ENCODE results near the gene VTN. TPM values are rescaled to one million over a fixed set of nuclear protein-coding genes. Genes with fewer than 3 reads are reported as not detected.
A peak's percentile ranks its signal among the peaks of the same experiment; 100 is the strongest.

Gene VTN
- total and polyA plus RNA-seq, 10 donors = 0.84 to 4.0 (median 1.6) TPM

- H3K4me1 ChIP-seq = peaks cover 8 to 57% (median 27%) of the 10 kb centered on the region in 6 donors
- no peak for DNase-seq
- WGBS, 5 donors = 28 to 45% (median 37%) methylated on average over 9 of the region's 9 CpGs
- no peaks in the 10 kb centered on the region for H3K9me3 ChIP-seq
- no peaks in the 10 kb centered on the region for H3K27me3 ChIP-seq (replicated peaks in 1 of 7)
- peak overlapping the region; percentile 60 to 96 (median 88) for H3K4me3 ChIP-seq
- H3K27ac ChIP-seq = peak overlapping the region in 4 of 8 donors; percentile 63 to 82 (median 71)
- intact Hi-C loops (cut with DNase I; ENCODE audit: low total_unique reads) = no loop called here
- TF ChIP-seq POLR2AphosphoS5 (IDR thresholded peaks at IDR 0.05) = no peak
- no peak for TF ChIP-seq POLR2A (IDR thresholded peaks at IDR 0.05)
- TF ChIP-seq CTCF (IDR thresholded peaks at IDR 0.05 in 8 of 11, conservative IDR thresholded peaks at IDR 0.05 in 3 of 11) = no peak
- H3K36me3 ChIP-seq = peaks cover 0 to 11% (median 3%) of the 10 kb centered on the region in 6 donors
Observed at GRCh38 chr17:28406473-28406814, 36.3 kb upstream of the VTN start.

GRCh38 chr17:28405632-28406472 lies 35.7 kb upstream of the VTN start, which contains the start of gene SLC46A1:
Gene SLC46A1 (minus strand): TSS chr17:28406212. CDS start chr17:28406114, 98 bp downstream.
- DNase-seq = peak; percentile 87
- H3K27ac ChIP-seq = peak within 1 kb of the TSS in 7 of 8 donors; percentile 45 to 82 (median 67)
- H3K4me3 ChIP-seq = peak within 1 kb of the TSS; percentile 60 to 96 (median 88)
- 1 to 2% (median 1%) methylated on average over 21 to 70 of the region's 70 CpGs for WGBS, 5 donors
- intact Hi-C loops (cut with DNase I; ENCODE audit: low total_unique reads) = no loop called here
- H3K9me3 ChIP-seq = no peaks in the 10 kb centered on the region
- H3K4me1 ChIP-seq = peaks cover 8 to 57% (median 27%) of the 10 kb centered on the region in 6 donors
- H3K36me3 ChIP-seq = peaks cover 0 to 15% (median 3%) of the 10 kb centered on the region in 6 donors
- H3K27me3 ChIP-seq (replicated peaks in 1 of 7) = no peaks in the 10 kb centered on the region
- peak; percentile 53 to 79 (median 70) for TF ChIP-seq POLR2AphosphoS5 (IDR thresholded peaks at IDR 0.05)
- TF ChIP-seq CTCF (IDR thresholded peaks at IDR 0.05 in 8 of 11, conservative IDR thresholded peaks at IDR 0.05 in 3 of 11) = no peak

GRCh38 chr17:28404812-28405570 lies 34.9 kb upstream of the VTN start:
- H3K4me3 ChIP-seq = peak overlapping the region; percentile 60 to 96 (median 88)
- no peaks in the 10 kb centered on the region for H3K9me3 ChIP-seq
- peaks cover 0 to 23% (median 3%) of the 10 kb centered on the region in 6 donors for H3K36me3 ChIP-seq
- no peaks in the 10 kb centered on the region for H3K27me3 ChIP-seq (replicated peaks in 1 of 7)
- TF ChIP-seq CTCF (IDR thresholded peaks at IDR 0.05 in 8 of 11, conservative IDR thresholded peaks at IDR 0.05 in 3 of 11) (no peak), POLR2AphosphoS5 (IDR thresholded peaks at IDR 0.05) (peak; percentile 43 to 80 (median 74))
- WGBS, 5 donors = 58 to 74% (median 64%) methylated on average over 15 to 33 of the region's 33 CpGs
- intact Hi-C loops (cut with DNase I; ENCODE audit: low total_unique reads) = no loop called here
- H3K27ac ChIP-seq = peak overlapping the region in 5 of 8 donors; percentile 63 to 82 (median 74)
- H3K4me1 ChIP-seq = peaks cover 8 to 57% (median 27%) of the 10 kb centered on the region in 6 donors
- no peak for DNase-seq
